ENCODE data around the gene LILRB1.
"Not testable (repeated sequence)": the region's sequence is repeated elsewhere in the genome, so short reads cannot be mapped to it uniquely, and the experiment has no call there.

LILRB1 gene

GRCh38 chr19:54667217-54667616 lies 36.9 kb downstream of the LILRB1 start:
- no peak for DNase-seq

- no peak for DNase-seq
Measured at GRCh38 chr19:54668353-54668752, 38.1 kb downstream of the LILRB1 start.

GRCh38 chr19:54670576-54671357 lies 40.5 kb downstream of the LILRB1 start:
- DNase-seq, result no peak

GRCh38 chr19:54673222-54673621 lies 42.9 kb downstream of the LILRB1 start:
- DNase-seq, result no peak

- DNase-seq, result peak; percentile 24
Measured at GRCh38 chr19:54674021-54674617, 43.8 kb downstream of the LILRB1 start.

- DNase-seq, result not testable (repeated sequence)
Measured at GRCh38 chr19:54676210-54676834, 46.0 kb downstream of the LILRB1 start.

GRCh38 chr19:54677217-54677616 lies 46.9 kb downstream of the LILRB1 start:
- DNase-seq, result no peak

GRCh38 chr19:54681596-54681995 lies 51.3 kb downstream of the LILRB1 start:
- DNase-seq, result not testable (repeated sequence)

GRCh38 chr19:54682306-54682856 lies 52.1 kb downstream of the LILRB1 start:
- DNase-seq, result no peak

- DNase-seq, result no peak
Measured at GRCh38 chr19:54684527-54684926, 54.2 kb downstream of the LILRB1 start.
